K562 (cell line): ENCODE results near the gene CIAO3. TPM values are rescaled to one million over a fixed set of nuclear protein-coding genes. Genes with fewer than 3 reads are reported as not detected.
A peak's percentile ranks its signal among the peaks of the same experiment; 100 is the strongest.

Source experiments
- ARID1B ChIP-seq: fragments of 450-650 bp; IDR thresholded peaks from 2 replicates; pipeline ENCODE4 v1.6.1; 2016; ENCODE audit warnings: antibody characterized with exemption, mild to moderate bottlenecking, inconsistent platforms
- CBX1 ChIP-seq: sonication (generic); IDR thresholded peaks from 2 replicates; pipeline ENCODE4 v1.6.1; 2016; ENCODE audit warnings: antibody characterized with exemption, low read depth, mild to moderate bottlenecking
- CBX5 ChIP-seq: IDR thresholded peaks from 2 replicates; pipeline ENCODE4 v1.6.1; 2014; ENCODE audit warnings: low read depth, borderline replicate concordance
- CTCF ChIP-seq, 3 experiments: IDR thresholded peaks in 2 of 3; conservative IDR thresholded peaks in 1 of 3; 2 replicates each; pipeline ENCODE4 v1.5.1; 2011 to 2012; ENCODE audit warnings: low read length in 3 of 3, mild to moderate bottlenecking in 3 of 3, control low read depth in 2 of 3, improper control_type of control experiment in 1 of 3, inconsistent platforms in 1 of 3, low read depth in 1 of 3, mixed read lengths in 1 of 3, moderate library complexity in 1 of 3; ENCODE audit not compliant: insufficient read depth in 2 of 3
- E2F1 ChIP-seq: sonication (generic); formaldehyde crosslinking; IDR thresholded peaks from 2 replicates; pipeline ENCODE4 v1.8.1; 2023; ENCODE audit warnings: mild to moderate bottlenecking, missing genetic modification reagents, moderate library complexity
- E2F3 ChIP-seq: fragments of 250-450 bp; sonication (Bioruptor Pico); IDR thresholded peaks from 2 replicates; pipeline ENCODE4 v1.4.0; 2020; ENCODE audit warnings: mild to moderate bottlenecking
- E2F8 ChIP-seq: fragments of 450-650 bp; IDR thresholded peaks from 2 replicates; pipeline ENCODE4 v1.7.1; 2018; ENCODE audit warnings: mild to moderate bottlenecking, low read depth; ENCODE audit not compliant: partially characterized antibody
- HDAC8 ChIP-seq: fragments of 450-650 bp; IDR thresholded peaks from 2 replicates; pipeline ENCODE4 v1.6.1; 2016; ENCODE audit warnings: mild to moderate bottlenecking, missing genetic modification characterization, moderate library complexity, missing compliant biosample characterization
- JUN ChIP-seq, 2 experiments: sonication (generic) in 1 of 2; formaldehyde crosslinking in 1 of 2; IDR thresholded peaks; 2 replicates each; pipeline versions ENCODE4 v1.6.1 to v1.8.0; 2012 to 2022; ENCODE audit warnings: borderline replicate concordance in 2 of 2, mild to moderate bottlenecking in 2 of 2, improper control_type of control experiment in 1 of 2, low read depth in 1 of 2, low read length in 1 of 2, missing genetic modification reagents in 1 of 2
- KLF13 ChIP-seq: fragments of 450-650 bp; IDR thresholded peaks from 2 replicates; pipeline ENCODE4 v1.6.1; 2016; ENCODE audit warnings: missing genetic modification characterization, low read depth, mild to moderate bottlenecking, missing compliant biosample characterization, moderate library complexity, borderline replicate concordance
- RBM25 ChIP-seq: fragments of 200-400 bp; formaldehyde crosslinking; IDR thresholded peaks from 2 replicates; pipeline ENCODE4 v1.6.1; 2018; ENCODE audit warnings: low read length, low read depth, moderate library complexity; ENCODE audit not compliant: severe bottlenecking
- SMAD2 ChIP-seq: fragments of 150-350 bp; IDR thresholded peaks from 2 replicates; pipeline ENCODE4 v1.6.1; 2014; ENCODE audit warnings: low read depth, mild to moderate bottlenecking, low read length
- SNIP1 ChIP-seq: fragments of 450-650 bp; IDR thresholded peaks from 2 replicates; pipeline ENCODE4 v1.7.1; 2017; ENCODE audit warnings: low read depth, mild to moderate bottlenecking
- SP1 ChIP-seq: sonication (generic); formaldehyde crosslinking; IDR thresholded peaks from 2 replicates; pipeline ENCODE4 v1.8.1; 2022; ENCODE audit warnings: mild to moderate bottlenecking, missing genetic modification reagents
- SREBF1 ChIP-seq: fragments of 150-350 bp; IDR thresholded peaks from 2 replicates; pipeline ENCODE4 v1.6.1; 2014; ENCODE audit warnings: antibody characterized with exemption, low read depth, low read length, borderline replicate concordance
- TBP ChIP-seq: optimal IDR thresholded peaks from 2 replicates; pipeline ENCODE3; 2011; ENCODE audit warnings: low read depth, low read length, improper control_type of control experiment
- ZBTB9 ChIP-seq: fragments of 450-650 bp; formaldehyde crosslinking; IDR thresholded peaks from 2 replicates; pipeline ENCODE4 v1.4.0; 2020; ENCODE audit warnings: mild to moderate bottlenecking, moderate library complexity
- ZNF165 ChIP-seq: fragments of 250-450 bp; sonication (Bioruptor Pico); IDR thresholded peaks from 2 replicates; pipeline ENCODE4 v1.4.0; 2020; ENCODE audit warnings: borderline replicate concordance
- ZNF232 ChIP-seq: sonication (generic); formaldehyde crosslinking; IDR thresholded peaks from 2 replicates; pipeline ENCODE4 v1.8.0; 2022; ENCODE audit warnings: mild to moderate bottlenecking, missing genetic modification reagents
- ZNF239 ChIP-seq: fragments of 250-450 bp; sonication (Bioruptor Pico); IDR thresholded peaks from 2 replicates; pipeline ENCODE4 v1.4.0; 2020; ENCODE audit warnings: mild to moderate bottlenecking
- ZSCAN29 ChIP-seq: fragments of 450-650 bp; IDR thresholded peaks from 2 replicates; pipeline ENCODE4 v1.6.1; 2017
- polyA plus RNA-seq, 8 experiments: library from polyadenylated mRNA; depleted of rRNA in 4 of 8; stranded (reverse) in 5 of 8; unstranded in 3 of 8; fragments of >200 nt; fragmentation: Nextera tagmentation in 2 of 8; fragmentation: Illumina TruSeq in 1 of 8; extraction: Ambion mirVana in 2 of 8; extraction: Trizol in 1 of 8; gene quantifications; 2 replicates each; pipeline versions ENCODE4 v1.2.1 to v1.2.3, GENCODE V29; 2011 to 2014; ENCODE audit warnings: inconsistent platforms in 1 of 8, missing spikeins in 1 of 8
- total RNA-seq, 7 experiments: library from RNA; depleted of rRNA in 6 of 7; stranded (reverse); fragments of >200 nt in 6 of 7; fragmentation: Illumina TruSeq in 2 of 7; extraction: Trizol in 2 of 7; gene quantifications; 2 replicates each; pipeline versions ENCODE4 v1.2.1 to v1.2.3, GENCODE V29; 2011 to 2021; ENCODE audit warnings: low replicate concordance in 1 of 7

Gene CIAO3
- total and polyA plus RNA-seq, 9 of the 15 experiments (the other 6 are each of a cell fraction or from before 2014, with no cell fraction given) = 2.2 to 35.6 (median 18.7) TPM

DNA sequence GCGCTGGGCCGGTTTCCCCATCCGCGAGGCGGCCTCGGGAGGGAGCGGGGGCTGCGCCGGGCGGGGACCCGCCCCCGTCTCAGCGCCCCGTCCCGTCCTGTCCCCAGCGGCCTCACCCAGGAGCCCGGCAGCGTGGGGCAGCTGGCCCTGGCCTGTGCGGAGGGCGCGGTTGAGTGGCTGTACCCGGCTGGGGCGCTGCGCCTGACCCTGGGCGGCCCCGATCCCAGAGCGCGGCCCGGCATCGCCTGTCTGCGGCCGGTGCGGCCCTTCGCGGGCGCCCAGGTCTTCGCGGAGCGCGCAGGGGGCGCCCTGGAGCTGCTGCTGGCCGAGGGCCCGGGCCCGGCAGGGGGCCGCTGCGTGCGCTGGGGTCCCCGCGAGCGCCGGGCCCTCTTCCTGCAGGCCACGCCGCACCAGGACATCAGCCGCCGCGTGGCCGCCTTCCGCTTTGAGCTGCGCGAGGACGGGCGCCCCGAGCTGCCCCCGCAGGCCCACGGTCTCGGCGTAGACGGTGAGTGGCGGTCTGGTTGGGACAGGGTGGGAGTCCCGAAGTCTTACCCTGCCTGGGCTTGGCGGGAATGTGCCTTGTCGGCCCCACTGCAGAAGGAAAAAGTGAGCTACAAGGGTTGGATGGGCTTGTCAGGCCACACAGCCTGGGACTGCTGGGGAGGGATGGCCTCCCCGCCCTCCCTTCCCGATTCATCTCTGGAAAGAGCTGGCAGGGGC lies 25.2 kb downstream of the CIAO3 start (continued):
- TF ChIP-seq HDAC8 (tag) (no peak), SP1 (CRISPR knock-in tag) (no peak), CBX5 (no peak), E2F3 (CRISPR knock-in tag) (no peak), ZNF165 (no peak), ZSCAN29 (no peak), RBM25 (peak; percentile 14), SMAD2 (no peak), E2F1 (0 out of 2 replicates have a peak, but pooled peaks have one; percentile 31), ARID1B (no peak), SREBF1 (no peak), CBX1 (0 out of 2 replicates have a peak, but pooled peaks have one; percentile 7), CTCF (IDR thresholded peaks at IDR 0.05 in 2 of 3, conservative IDR thresholded peaks at IDR 0.05 in 1 of 3; ENCODE audit: insufficient read depth in 2 of 3, low read depth in 1 of 3, low read length in 3 of 3) (peak; percentile 26 to 76 (median 56); a peak in 4 of 6 replicates), SNIP1 (no peak), ZBTB9 (CRISPR knock-in tag) (peak; percentile 7; the same call in 1 of the 2 replicates), ZNF232 (CRISPR knock-in tag) (no peak), KLF13 (peak; percentile 48; the same call in 1 of the 2 replicates), TBP (no peak), E2F8 (no peak), ZNF239 (CRISPR knock-in tag) (no peak), JUN (IDR thresholded peaks at IDR 0.05; ENCODE audit: borderline replicate concordance, low read depth, low read length) (no peak), JUN (CRISPR knock-in tag; IDR thresholded peaks at IDR 0.05; ENCODE audit: borderline replicate concordance) (no peak)
